T-helper 1 cell (primary cell): ENCODE measurements around the gene SHC1.

Experiments used
- DNase-seq, 5 donors: peaks; one replicate each; pipeline ENCODE4 v3.0.0-alpha.2; 2012 to 2020
- total RNA-seq, 4 donors: gene quantifications; one replicate each; lab custom pipeline; 2026; lab: John Stamatoyannopoulos, UW

Gene SHC1, protein sequence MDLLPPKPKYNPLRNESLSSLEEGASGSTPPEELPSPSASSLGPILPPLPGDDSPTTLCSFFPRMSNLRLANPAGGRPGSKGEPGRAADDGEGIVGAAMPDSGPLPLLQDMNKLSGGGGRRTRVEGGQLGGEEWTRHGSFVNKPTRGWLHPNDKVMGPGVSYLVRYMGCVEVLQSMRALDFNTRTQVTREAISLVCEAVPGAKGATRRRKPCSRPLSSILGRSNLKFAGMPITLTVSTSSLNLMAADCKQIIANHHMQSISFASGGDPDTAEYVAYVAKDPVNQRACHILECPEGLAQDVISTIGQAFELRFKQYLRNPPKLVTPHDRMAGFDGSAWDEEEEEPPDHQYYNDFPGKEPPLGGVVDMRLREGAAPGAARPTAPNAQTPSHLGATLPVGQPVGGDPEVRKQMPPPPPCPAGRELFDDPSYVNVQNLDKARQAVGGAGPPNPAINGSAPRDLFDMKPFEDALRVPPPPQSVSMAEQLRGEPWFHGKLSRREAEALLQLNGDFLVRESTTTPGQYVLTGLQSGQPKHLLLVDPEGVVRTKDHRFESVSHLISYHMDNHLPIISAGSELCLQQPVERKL
- total RNA-seq, result 47.7 to 70.8 (median 56.2) reads per million in 4 donors

DNA sequence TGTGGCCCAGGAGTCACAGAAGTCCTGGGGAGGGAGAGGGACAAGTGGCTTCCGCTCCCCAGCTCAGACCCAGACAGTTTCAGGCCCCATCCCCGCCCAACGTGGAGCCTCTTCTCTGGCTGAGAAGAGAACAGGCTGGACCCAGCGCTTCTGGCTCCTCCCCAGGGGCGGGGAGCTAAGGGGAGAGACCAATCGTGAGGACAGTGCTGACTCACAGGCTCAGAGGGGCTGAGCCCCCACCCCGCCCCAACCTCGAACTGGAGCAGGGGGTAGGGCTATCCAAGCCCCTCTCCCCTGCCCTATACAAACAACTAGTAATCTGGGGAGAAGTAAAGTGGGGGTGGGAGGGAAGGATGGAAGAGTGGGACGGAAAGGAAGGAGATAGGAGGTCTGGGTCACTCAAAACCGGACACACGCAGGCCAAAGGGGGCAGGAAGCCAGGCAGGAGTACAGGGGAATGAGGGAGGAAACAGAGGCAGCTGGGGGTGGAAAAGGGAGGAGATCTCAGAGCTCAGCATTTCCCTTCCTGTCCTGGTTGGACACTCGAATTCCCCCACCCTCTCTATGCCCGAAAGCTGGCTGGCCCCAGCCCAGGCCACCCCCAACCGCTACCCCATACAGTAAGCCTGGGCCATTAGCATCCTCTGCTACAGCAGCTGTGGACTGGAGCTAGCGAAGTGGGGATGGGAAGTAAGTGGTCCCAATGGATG lies at the start of gene SHC1:
Gene SHC1, minus strand, starts transcription at position 117 of the 710 bp plus-strand sequence. CDS start 221 bp downstream, outside the sequence.
- peak in 1 of 5 donors; percentile 39 for DNase-seq

DNA sequence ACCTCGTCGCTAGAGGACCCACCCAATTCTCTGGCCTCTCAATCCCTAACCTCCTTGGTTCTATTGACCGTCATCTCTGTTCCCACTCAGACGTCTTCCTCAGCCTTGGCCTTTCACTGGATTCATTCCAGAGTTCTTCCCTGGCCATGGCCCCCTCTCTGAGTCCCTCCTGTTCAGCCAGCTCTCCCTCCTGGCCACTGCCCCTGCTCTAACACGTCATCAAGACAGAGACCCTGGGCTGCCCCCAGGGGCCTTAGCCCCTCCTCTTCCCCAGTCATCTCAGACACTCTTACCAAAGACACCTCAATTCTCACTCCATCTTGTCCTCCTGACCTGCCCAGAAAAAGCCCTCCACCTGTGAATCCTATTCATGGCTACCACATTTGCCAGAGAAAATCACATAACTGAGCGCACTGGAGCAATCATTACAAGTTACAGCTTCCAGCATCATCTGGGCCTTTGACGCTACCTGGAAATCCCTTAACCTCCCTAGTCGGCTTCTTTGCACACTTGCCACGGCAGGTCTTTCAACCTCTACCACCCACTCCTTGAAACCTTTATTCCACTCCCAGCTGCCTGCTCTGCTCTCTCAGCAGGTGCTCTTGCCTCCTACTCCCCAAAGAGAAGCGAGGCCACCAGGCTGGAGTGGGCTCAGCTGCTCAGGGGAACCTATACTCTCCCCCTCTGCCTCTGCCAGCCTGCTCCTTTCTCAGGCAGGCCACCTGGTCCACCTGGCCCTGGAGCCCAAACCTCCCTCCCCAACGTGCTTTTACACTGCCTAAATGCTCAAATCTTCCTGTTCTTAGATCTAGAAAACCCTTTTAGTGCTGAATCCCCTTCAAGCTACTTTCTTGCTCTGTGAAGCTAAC lies 49.1 kb upstream of the SHC1 start:
- DNase-seq, result no peak

DNA sequence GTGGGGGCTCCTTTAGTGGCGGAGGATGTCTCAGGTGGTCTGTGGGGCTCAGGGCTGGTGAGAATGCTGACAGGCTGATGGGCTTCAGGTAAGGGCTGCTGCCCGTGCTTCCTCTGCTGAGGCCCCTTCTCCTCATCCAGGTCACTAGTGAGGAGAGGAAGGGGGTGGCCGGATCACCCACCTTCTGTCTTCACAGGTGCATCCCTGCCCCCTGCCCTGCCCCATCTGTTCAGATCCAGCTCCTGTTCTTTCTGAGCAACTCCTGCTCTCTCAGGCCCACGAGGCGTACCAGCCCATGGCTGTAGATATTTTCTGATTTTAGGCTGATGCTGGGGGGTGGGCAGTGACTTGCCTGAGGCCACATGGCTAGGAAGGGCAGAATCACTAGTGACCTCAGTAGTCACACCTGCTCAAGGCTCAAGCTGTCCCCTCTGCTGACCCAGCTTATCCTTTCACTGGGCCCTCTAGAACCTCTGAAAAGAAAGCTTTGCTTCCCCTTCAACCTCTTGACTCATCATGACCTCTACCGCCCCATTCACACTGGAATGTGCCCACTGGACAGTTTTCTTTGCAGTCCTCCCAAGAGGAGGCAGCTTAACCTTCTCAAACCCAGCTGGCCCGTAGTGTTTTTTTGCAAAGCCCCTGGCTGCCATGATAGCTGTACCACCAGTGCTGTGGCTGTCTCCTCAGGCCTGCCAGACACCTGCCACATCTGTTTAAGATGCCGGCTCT lies 48.2 kb upstream of the SHC1 start:
- DNase-seq, result no peak

DNA sequence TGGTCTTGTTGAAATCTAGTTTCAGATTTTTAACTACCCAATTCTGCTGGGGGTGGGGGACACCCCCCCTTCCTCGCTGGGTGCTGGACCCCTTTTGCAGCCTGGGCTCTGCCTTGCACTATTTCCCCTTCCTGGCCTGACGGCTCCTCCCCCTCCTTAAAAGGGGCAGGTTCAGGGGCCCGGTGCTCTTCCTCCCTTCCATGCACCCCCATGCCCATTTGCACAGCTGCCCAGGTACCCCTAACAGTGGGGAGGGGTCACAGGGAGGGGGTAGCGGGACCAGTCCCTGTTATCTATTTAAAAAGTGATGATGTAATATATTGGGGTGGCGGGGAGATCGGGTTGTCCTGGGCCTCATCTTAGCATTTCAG lies 47.4 kb upstream of the SHC1 start:
- no peak for DNase-seq

DNA sequence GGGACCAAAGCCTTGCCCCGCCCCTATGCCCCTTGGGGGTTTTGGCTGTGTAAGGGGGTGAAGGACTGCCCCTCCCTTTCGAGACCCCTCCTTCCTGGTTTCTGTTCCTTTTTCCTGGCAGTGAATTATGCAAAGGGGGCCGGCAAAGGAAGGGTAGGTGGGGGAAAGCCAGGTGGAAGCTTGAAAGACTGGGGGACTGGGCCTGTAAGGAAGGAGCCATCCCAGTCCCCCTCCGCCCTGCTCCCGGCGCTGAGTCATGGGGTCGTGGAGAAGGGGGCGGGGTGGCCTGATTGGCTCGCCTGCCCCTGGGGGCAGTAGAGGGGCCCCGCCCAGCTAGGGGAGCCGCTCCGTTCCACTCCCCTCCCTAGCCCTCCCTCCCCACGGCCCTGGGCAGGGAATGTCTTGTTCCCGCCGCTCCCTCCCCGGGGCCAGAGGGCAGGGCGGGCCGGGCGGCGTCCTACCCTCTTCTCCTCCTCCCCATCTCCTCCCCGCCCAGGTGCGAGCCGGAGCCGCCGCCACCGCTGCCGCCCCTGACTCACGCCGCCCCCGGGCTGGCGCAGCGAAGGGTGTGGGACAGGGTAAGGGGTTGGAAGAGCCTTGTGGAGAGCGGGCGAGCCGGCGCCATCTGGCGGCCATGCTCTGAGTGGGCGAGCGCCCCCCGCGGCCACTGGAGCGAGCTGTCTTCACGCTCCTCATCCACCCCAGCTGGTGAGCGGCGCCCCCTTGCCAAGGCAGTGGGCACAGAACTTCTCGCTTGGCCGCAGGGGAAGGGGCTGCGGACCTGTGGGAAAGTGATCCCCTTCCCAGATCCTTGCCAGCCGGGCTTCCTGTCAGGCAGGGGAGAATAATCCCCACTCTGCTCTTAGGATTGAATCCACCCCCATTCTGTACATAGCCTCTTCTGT lies 46.7 kb upstream of the SHC1 start:
- peak; percentile 79 to 88 (median 82) for DNase-seq

DNA sequence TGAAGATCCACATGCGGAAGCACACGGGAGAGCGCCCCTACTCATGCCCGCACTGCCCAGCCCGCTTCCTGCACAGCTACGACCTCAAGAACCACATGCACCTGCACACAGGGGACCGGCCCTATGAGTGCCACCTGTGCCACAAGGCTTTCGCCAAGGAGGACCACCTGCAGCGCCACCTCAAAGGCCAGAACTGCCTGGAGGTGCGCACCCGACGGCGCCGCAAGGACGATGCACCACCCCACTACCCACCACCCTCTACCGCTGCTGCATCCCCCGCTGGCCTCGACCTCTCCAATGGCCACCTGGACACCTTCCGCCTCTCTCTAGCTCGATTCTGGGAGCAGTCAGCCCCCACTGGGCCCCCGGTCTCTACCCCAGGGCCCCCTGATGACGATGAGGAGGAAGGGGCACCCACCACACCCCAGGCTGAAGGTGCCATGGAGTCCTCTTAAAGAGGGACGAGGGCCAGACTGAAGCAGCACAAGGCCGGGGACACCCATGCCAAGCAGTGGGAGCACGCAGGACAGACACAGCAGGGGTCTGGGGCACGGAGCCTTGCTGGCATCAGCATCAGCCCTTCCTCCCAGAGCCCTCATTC lies 45.8 kb upstream of the SHC1 start:
- DNase-seq, result peak in 1 of 5 donors; percentile 43

DNA sequence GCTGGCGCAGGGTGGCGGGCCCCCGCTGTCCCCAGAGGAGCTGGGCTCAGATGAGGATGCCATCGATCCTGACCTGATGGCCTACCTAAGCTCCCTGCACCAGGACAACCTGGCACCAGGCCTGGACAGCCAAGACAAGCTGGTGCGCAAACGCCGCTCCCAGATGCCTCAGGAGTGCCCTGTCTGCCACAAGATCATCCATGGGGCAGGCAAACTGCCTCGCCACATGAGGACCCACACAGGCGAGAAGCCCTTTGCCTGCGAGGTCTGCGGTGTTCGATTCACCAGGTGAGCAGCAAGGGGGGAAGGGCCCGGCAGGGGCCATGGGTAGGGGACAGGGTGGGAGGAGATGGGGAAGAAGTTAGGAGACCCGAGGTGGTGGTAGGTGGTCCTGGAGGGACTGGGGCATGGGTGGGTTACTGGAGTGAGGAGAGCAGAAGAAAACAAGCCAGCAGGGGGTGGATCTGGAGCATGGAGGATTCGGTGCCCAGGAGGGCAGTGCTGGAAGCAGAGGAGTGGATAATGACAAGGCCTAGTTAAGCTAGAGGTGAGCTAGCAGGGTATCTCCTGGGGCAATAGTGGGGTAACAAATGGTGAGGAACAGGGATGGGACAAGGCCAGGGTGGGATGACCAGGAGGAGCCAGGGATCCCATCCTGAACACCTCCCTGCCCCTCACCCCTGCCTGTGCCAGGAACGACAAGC lies 45.1 kb upstream of the SHC1 start:
- DNase-seq, result no peak

DNA sequence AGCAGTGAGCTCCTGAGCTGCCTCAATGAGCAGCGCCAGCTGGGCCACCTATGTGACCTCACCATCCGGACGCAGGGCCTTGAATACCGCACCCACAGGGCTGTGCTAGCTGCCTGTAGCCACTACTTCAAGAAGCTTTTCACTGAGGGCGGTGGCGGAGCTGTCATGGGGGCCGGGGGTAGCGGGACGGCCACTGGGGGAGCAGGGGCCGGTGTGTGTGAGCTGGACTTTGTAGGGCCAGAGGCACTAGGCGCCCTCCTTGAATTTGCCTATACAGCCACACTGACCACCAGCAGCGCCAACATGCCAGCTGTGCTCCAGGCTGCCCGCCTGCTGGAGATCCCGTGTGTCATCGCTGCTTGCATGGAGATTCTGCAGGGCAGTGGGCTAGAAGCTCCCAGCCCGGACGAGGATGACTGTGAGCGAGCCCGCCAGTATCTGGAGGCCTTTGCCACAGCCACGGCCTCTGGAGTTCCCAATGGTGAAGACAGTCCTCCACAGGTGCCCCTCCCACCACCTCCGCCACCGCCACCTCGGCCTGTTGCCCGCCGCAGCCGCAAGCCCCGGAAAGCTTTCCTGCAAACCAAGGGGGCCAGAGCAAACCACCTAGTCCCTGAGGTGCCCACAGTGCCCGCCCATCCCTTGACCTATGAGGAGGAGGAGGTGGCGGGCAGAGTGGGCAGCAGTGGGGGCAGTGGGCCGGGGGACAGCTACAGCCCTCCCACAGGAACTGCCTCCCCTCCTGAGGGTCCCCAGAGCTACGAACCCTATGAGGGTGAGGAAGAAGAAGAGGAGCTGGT lies 44.4 kb upstream of the SHC1 start:
- DNase-seq, result no peak

DNA sequence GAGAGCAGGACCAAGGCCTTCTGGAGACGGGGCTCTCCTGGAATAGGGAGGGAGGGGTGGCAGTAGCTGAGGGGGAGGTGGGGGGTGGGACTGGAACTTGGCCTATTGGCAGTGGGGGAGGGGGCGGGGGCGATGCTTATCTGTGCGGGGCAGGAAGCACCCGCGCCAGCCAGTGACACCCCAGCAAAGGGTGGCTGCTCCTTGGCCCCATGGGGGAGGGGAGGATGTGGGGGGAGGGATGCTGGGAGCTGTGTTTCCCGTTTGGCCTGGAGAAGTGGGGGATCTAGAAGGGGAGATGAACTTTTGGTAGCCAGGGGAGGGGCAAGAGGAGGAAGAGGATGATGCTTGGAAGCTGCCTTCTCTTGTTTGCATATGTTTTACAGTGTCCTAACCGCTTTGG lies 43.1 kb upstream of the SHC1 start:
- DNase-seq, result peak in 3 of 5 donors; percentile 36 to 55 (median 53)

DNA sequence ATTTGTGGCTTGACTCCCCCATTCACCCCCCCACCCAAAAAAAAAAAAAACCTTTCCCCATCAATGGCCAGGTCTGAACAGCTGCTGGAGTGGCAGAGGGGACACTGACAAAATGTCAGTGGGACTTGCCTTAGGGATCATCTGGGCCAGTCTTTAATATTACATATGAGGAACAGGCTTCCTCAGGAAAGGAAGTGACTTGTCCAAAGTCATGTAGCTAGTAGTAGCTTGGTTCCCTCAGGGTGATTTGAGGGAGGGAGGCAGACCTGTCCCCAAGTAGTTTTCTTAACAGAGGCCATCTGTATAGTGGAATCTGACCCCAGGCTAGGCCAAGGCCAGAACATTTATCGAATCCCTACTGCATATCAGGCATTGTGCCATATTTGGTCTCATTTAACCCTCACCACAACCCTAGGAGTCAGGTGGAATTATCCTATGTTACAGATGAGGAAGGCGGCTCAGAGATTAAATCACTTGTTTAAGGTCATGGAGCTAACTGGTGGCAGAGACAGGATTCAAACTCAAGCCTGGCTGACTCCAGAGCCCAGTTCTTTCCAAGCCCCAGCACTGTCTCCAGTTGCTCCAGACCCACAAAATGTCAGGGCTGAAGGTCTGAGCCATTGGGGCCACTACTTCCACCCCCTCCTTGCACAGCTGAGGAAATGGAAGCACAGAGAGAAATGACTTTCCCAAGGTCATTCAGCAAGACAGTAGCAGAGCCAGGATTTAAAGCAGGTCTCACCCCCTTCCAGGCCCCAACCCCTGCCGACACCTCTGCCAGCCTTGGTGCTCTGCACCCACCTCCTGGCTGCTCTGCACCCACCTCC lies 42.4 kb upstream of the SHC1 start:
- no peak for DNase-seq

DNA sequence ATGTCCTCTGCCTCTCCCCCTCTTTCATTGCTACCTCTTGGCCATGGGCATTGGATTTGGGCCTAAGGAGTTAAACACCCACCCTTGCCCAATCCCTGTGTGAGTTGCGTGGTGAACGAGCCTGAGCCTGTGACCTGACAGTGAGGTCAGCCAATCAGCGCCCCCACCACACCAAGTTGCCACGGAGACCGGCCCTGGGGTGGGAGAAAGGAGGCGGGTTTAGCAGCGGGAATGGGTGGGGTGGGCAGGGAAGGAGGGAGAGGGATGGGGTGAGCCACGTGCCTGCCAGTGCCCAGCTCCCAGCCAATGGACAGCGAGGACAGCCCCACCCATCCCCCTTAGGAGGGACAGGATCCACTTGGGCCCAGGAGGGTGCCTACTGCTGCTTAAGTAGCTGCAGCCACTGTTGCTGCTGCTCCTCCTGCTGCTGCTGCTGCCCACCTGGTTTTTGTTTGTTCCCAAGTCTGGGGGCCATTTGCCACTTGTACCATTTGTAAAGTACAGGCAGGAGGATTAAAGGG lies 41.5 kb upstream of the SHC1 start:
- DNase-seq, result peak in 1 of 5 donors; percentile 64

DNA sequence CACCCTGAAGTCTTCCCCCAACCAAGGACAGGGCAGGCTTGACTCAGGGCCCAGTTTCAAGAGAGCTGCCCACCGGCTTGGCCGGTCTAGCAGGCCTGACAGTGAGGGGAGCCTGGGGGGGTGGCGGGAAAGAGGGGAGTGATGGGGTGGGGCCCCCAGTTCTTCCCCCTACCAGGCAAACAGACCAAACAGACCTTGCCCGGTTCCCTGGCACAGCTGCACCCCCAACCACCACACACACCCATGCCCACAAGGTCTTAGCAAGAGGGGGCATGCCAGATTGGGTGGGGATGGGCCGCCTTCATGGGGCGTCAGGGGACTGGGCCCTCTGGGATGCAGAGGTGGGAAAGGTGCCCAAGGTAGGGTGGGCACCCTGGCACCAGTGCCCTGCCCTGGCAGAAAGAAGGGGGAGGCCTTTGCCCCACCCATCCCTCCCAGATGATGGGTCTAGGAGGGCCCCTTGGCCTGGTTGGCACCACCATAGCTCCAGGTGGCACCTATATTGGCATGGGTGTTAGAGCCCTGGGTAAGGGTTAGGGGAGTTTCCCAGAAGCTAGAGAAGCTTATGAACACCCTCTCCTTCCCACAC lies 41.0 kb upstream of the SHC1 start:
- no peak for DNase-seq

DNA sequence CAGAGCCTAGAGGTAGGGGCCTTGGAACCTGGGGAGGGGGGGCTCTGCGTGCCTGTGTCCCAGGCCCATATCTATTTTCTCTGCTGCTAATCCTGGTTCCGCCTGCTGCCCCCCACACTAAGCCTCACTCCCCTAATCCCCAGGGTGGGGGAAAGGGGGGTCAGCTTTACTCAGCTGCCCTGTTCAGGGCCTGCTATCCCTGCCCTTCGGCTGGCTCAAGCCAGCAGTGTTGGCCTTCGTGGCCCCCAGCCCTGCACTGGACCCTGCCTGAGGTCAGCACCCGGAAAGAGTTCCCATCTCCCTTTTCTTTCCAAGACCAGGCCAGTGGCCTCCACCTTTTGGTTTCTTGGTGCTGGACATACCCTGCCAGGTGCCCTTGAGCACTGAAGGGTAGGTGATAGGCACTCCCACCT lies 40.5 kb upstream of the SHC1 start:
- DNase-seq, result no peak

DNA sequence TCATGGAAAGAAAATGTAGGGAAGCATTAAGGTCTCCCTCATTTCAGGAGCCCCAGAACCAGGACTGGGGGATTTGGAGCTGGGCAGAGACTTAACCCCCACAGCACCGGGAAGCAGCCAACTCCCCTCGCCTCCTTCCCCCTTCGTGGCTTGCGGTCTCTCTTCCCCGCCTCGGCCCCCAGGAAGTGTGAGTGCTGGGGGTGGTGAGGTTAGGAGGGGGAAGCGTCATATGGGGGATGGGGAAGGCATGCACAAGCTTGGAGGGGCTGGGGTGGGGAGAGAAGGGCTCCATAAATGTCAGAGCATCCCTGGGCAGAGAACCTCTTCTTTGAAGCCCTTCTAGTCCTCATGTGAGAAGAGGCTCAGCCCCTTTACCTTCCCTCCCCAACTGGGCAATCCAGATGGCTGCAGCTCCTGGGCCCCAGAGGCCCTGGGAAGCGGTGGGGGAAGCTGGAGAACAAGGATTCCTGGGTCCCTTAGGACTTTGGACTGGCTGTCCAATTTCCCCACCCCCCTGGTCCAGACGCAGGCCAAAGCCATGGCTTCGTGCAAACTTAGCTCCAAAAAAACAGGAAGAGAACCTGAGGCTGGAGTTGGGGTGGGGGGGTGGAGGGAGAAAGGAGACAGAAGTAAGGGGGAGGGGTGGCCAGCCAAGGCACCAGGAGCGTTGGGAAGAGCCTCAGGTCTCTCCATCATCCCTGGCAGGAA lies 39.8 kb upstream of the SHC1 start:
- DNase-seq, result no peak

DNA sequence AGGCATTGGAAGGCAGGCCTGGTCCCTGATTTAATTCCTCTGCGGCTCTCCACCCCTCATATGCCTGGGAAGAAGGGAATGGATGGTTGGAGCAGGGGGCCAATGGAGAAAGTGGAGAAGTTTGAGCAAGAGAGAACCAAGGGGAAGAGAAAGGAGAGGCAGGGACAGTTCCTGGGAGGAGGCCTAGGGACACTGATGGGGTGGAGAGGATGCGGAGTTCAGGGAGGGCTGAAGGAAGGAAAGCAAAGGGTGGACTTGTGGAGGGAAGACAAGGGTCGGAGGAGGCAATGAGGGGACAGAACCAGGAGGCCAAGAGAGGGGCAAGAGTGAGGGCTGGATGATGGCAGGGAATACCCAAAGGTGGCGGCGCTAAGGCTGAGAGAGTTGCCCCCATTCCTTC lies 39.2 kb upstream of the SHC1 start:
- no peak for DNase-seq

DNA sequence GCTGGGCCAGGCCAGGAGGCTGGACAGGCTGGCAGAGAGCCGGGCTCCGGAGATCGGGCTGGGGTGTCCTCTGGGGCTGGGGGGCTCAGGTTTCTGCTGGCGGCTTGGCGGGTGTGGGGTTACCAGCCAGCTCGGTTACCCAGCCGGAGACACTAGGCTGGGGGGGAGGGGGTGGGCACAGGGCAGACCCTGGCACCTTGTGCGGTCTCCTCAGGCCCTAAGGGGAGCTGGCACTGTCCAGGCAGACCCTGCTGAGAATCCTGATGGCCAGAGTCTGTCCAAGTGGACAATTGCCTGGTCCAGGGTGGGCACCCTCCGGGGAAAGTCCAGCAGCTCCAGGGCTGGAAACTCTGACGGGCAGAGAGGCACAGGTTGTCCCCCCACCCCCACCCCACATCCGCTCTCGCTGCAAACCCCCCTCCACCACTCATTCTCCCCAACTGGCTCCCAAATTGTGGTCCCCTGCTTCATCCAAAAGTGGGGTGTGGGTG lies 38.7 kb upstream of the SHC1 start:
- no peak for DNase-seq
